Upper lobe of left lung (tissue), 6 donors: ENCODE results near the gene MIF. TPM values are rescaled to one million over a fixed set of nuclear protein-coding genes. Genes with fewer than 3 reads are reported as not detected.
"Not testable (repeated sequence)": the region's sequence is repeated elsewhere in the genome, so short reads cannot be mapped to it uniquely, and the experiment has no call there.

ENCODE experiments used
- ATAC-seq, 2 donors: fragments of 200-7000 bp; cut with Tn5 transposase; one replicate each; pipeline ENCODE4 v1.9.1; 2022; ENCODE audit warnings: mild to moderate bottlenecking in 2 of 2, moderate library complexity in 2 of 2; ENCODE audit not compliant: low FRiP score in 2 of 2
- DNase-seq, 2 donors: peaks; one replicate each; pipeline ENCODE4 v3.0.0-alpha.2; 2019 to 2020
- H3K27ac ChIP-seq, 4 donors: fragments of 200-600 bp; sonication (generic); one replicate each; pipeline ENCODE4 v1.5.1; 2016 to 2019
- H3K27me3 ChIP-seq, 4 donors: fragments of 200-600 bp; sonication (generic); one replicate each; pipeline ENCODE4 v1.5.1; 2017 to 2019
- H3K36me3 ChIP-seq, 4 donors: fragments of 200-600 bp; sonication (generic); one replicate each; pipeline ENCODE4 v1.5.1; 2016 to 2019
- H3K4me1 ChIP-seq, 4 donors: fragments of 200-600 bp; sonication (generic); one replicate each; pipeline ENCODE4 v1.5.1; 2018 to 2019
- H3K4me3 ChIP-seq, 4 donors: fragments of 200-600 bp; sonication (generic); one replicate each; pipeline ENCODE4 v1.5.1; 2017 to 2019; ENCODE audit warnings: mild to moderate bottlenecking in 2 of 4, moderate library complexity in 1 of 4
- H3K9me3 ChIP-seq, 4 donors: fragments of 200-600 bp; sonication (generic); one replicate each; pipeline ENCODE4 v1.5.1; 2018 to 2019
- EP300 ChIP-seq, 4 donors: sonication (generic); formaldehyde crosslinking; IDR thresholded peaks; one replicate each; pipeline ENCODE4 v1.5.1; 2017; ENCODE audit warnings: antibody characterized with exemption in 4 of 4, control low read depth in 2 of 4
- POLR2A ChIP-seq, 4 donors: fragments of 450-650 bp; IDR thresholded peaks; one replicate each; pipeline ENCODE4 v1.5.1; 2016 to 2017; ENCODE audit warnings: antibody characterized with exemption in 4 of 4, mild to moderate bottlenecking in 2 of 4
- POLR2AphosphoS5 ChIP-seq, 2 donors: sonication (generic); formaldehyde crosslinking; IDR thresholded peaks; one replicate each; pipeline ENCODE4 v1.5.1; 2017; ENCODE audit warnings: antibody characterized with exemption in 2 of 2
- WGBS, 2 donors: methylation state at CpG; one replicate each; pipeline ENCODE4 v1.1.5; 2017 to 2018; 5-methylcytosine and 5-hydroxymethylcytosine counted together
- small RNA-seq, 4 donors: library from RNA; depleted of rRNA; stranded (forward); fragments of <200 nt; gene quantifications; one replicate each; pipeline ENCODE3, GENCODE V24; 2016
- total RNA-seq, 6 donors: library from RNA; depleted of rRNA in 4 of 6; stranded (reverse); fragments of >200 nt in 4 of 6; gene quantifications; one replicate each; pipeline versions ENCODE4 v1.1.0 to v1.2.1, GENCODE V29; 2016 to 2021
- TF ChIP-seq, protein P1 (sequence below), 6 experiments: fragments of 450-650 bp in 4 of 6; fragments of 200-600 bp in 2 of 6; sonication (generic) in 2 of 6; IDR thresholded peaks; one replicate each; pipeline ENCODE4 v1.5.1; 2016 to 2019; ENCODE audit warnings: antibody characterized with exemption in 6 of 6
- donor health status: DM: no; HTN: no; CAD: no; lungs with moderate emphysema.
- donor health status: DM: no; HTN: yes; CAD: no; lungs with severe emphysema.

MIF gene
- total RNA-seq, 6 donors from 2014 or later: 54.5 to 388 (median 298) TPM

GRCh38 chr22:23939017-23939357, 44.8 kb downstream of the MIF start:
- H3K27ac ChIP-seq: peak overlapping the region in 3 of 4 donors; percentile 40 to 64 (median 52)
- TF ChIP-seq EP300 (IDR thresholded peaks at IDR 0.05) (no peak), POLR2A (IDR thresholded peaks at IDR 0.05) (no peak), POLR2AphosphoS5 (IDR thresholded peaks at IDR 0.05) (no peak)
- TF ChIP-seq, protein P1, sequence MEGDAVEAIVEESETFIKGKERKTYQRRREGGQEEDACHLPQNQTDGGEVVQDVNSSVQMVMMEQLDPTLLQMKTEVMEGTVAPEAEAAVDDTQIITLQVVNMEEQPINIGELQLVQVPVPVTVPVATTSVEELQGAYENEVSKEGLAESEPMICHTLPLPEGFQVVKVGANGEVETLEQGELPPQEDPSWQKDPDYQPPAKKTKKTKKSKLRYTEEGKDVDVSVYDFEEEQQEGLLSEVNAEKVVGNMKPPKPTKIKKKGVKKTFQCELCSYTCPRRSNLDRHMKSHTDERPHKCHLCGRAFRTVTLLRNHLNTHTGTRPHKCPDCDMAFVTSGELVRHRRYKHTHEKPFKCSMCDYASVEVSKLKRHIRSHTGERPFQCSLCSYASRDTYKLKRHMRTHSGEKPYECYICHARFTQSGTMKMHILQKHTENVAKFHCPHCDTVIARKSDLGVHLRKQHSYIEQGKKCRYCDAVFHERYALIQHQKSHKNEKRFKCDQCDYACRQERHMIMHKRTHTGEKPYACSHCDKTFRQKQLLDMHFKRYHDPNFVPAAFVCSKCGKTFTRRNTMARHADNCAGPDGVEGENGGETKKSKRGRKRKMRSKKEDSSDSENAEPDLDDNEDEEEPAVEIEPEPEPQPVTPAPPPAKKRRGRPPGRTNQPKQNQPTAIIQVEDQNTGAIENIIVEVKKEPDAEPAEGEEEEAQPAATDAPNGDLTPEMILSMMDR (IDR thresholded peaks at IDR 0.05): no peak
- no peaks in the 10 kb centered on the region for H3K9me3 ChIP-seq
- DNase-seq: no peak
- 69 to 74% methylated on average over 3 of the region's 3 CpGs for WGBS, 2 donors
- H3K4me1 ChIP-seq: peaks cover 0 to 7% (median 0%) of the 10 kb centered on the region in 4 donors
- no peak for ATAC-seq
- H3K4me3 ChIP-seq: no peak overlapping the region
- no peaks in the 10 kb centered on the region for H3K36me3 ChIP-seq
- H3K27me3 ChIP-seq: no peaks in the 10 kb centered on the region

DNA sequence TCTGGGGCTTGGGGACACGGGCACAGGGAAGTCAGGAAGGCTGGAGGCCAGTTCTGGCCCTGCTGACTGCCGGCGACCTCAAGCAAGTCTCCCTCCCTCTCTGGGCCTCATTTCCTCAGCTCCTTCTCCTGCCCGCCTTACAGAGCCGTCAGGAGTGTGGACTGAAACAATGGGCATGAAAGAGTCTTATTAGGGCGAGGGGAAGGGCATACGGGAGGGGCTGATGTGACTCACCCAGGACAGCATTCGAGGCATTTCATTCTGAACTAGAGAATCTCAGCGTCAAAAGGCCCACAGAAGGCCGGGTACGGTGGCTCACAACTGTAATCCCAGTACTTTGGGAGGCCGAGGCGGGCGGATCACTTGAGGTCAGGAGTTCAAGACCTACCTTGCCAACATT, 46.0 kb downstream of the MIF start:
- H3K27ac ChIP-seq, H3K36me3 ChIP-seq, H3K4me3 ChIP-seq, H3K27me3 ChIP-seq, ATAC-seq, DNase-seq, H3K9me3 ChIP-seq, H3K4me1 ChIP-seq: not testable (repeated sequence)
- 92 to 100% methylated on average over 2 to 5 of the region's 14 CpGs for WGBS, 2 donors

Small RNA genes within 50 kb of the gene (small RNA-seq; reads per million reads assigned to genes)
- gene RN7SL268P: 0 reads per million in 4 donors

Other genes with a start within 250 kb of the MIF start
- gene RGL4, start 203.4 kb upstream of the MIF start, total RNA-seq: 1 to 10 TPM in 4 of 6 donors, under 1 TPM in 1, not detected in 1; 0.67 to 4.0 (median 2.6) TPM
- 1 to 10 TPM; 3.0 to 9.4 (median 5.4) TPM for gene ZNF70, start 143.3 kb upstream of the MIF start, total RNA-seq
- gene VPREB3, start 140.0 kb upstream of the MIF start, total RNA-seq: under 1 TPM in 2 of 6 donors, not detected in 4; 0.74 to 0.80 TPM
- gene C22orf15, start 131.4 kb upstream of the MIF start, total RNA-seq: 1 to 10 TPM in 5 of 6 donors, under 1 TPM in 1; 0.29 to 7.3 (median 4.6) TPM
- 100 to 1,000 TPM in 1 of 6 donors, 10 to 100 TPM in 4, 1 to 10 TPM in 1; 9.1 to 130 (median 39.0) TPM for gene CHCHD10, start 126.4 kb upstream of the MIF start, total RNA-seq
- 1 to 10 TPM in 2 of 6 donors, under 1 TPM in 1, not detected in 3; 0.57 to 7.7 (median 2.9) TPM for gene MMP11, start 121.5 kb upstream of the MIF start, total RNA-seq
- 10 to 100 TPM; 42.8 to 72.8 (median 57.1) TPM for gene SMARCB1, start 107.4 kb upstream of the MIF start, total RNA-seq
- 10 to 100 TPM in 2 of 6 donors, 1 to 10 TPM in 4; 1.9 to 14.8 (median 5.5) TPM for gene DERL3, start 55.4 kb upstream of the MIF start, total RNA-seq
- gene SLC2A11, start 36.5 kb upstream of the MIF start, total RNA-seq: 10 to 100 TPM in 5 of 6 donors, 1 to 10 TPM in 1; 9.9 to 31.4 (median 16.5) TPM
- gene GSTT2B, start 66.8 kb downstream of the MIF start, total RNA-seq: 10 to 100 TPM in 1 of 6 donors, 1 to 10 TPM in 5; 1.9 to 19.8 (median 7.5) TPM
- gene DDTL, start 72.5 kb downstream of the MIF start, total RNA-seq: 1 to 10 TPM in 3 of 6 donors, under 1 TPM in 1, not detected in 2; 0.91 to 5.7 (median 2.5) TPM
- gene DDT, start 80.1 kb downstream of the MIF start, total RNA-seq: 100 to 1,000 TPM; 113 to 190 (median 127) TPM
- gene GSTT2, start 85.8 kb downstream of the MIF start, total RNA-seq: under 1 TPM in 2 of 6 donors, not detected in 4; 0.29 to 0.88 TPM
- gene GSTT4, start 111.1 kb downstream of the MIF start, total RNA-seq: not detected
- gene CABIN1, start 116.9 kb downstream of the MIF start, total RNA-seq: 100 to 1,000 TPM in 2 of 6 donors, 10 to 100 TPM in 4; 55.3 to 176 (median 95.3) TPM